Medulla oblongata (tissue), 1 donor: ENCODE measurements around the gene MYH13.

Experiments
- DNase-seq: peaks from one replicate; pipeline ENCODE4 v3.0.0-alpha.2; 2015; ENCODE audit errors: extremely low spot score

The MYH13 gene

DNA sequence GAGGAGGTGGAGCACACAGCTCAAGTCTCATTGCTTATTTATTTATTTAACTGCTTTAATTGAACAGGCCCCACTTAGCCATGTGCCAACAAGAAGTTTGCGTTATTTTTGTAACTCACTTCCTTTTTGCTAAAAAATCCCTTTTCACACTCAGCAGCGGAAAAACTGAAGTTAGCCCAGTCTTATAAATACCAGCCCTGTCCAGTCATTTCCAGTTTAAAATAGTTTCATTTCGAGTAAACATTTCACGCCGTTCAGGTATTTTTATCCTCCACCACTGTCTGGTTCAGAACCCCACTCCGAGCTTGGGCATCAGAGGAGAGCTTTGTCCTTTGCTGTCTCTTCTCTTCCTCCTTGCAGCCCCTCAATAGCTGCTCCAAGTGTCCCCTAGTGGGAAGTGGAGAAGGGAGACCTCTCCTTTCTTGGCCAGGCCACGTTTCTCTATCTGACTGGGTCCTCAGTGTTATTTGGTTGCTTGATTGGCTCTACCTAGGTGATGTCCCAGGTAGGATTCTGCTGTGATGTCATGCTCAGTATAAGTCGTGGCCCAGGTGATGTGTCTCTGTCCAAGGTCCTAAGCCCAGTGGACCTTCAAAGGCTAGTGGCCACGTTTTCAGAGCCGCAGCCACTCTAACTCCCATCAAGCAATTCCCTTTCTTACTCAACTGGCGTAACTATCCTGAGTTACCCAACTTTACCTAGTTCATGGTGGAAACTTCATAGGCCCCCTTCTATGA, 121.4 kb downstream of the MYH13 start:
- peak; percentile 37 for DNase-seq
